Measurements from ENCODE around the gene LRP1B. TPM values are rescaled to one million over a fixed set of nuclear protein-coding genes. Genes with fewer than 3 reads are reported as not detected.

The LRP1B gene
- total RNA-seq, 1 experiment from 2014 or later, result 0.52 TPM

DNA sequence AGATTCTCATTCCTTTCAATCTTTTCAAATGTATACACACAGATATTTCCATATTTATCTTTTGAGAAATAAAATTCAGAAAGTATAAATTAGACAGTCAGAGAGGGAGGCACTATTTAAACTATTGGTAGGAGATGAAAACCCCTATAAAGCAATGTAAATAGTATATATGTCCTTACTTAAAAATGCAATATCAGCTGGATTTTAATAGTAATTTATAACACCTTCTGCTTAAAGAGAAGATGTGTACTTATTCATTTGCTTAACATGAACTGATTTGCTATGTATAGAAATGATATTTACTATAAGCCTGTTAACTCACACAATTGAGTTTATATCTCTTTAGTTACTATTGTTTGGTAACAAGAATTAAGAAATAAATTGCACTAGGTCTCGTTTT, 163.3 kb downstream of the LRP1B start (continued):
- no peak for TF ChIP-seq GABPB1 (CRISPR knock-in tag; IDR thresholded peaks at IDR 0.05)
- TF ChIP-seq NFYB (CRISPR knock-in tag; conservative IDR thresholded peaks at IDR 0.05; ENCODE audit: low read depth), result no peak
- no peak for TF ChIP-seq ERG (CRISPR knock-in tag; IDR thresholded peaks at IDR 0.05)

GRCh38 chr2:141959941-141960340, 170.9 kb downstream of the LRP1B start:
- Mint-ChIP-seq H3K4me3 (no peak overlapping the region), H3K27ac (no peak overlapping the region), H3K4me1 (peaks cover 2% of the 10 kb centered on the region; the same call in 1 of the 2 replicates), H3K9me3 (no peaks in the 10 kb centered on the region), H3K36me3 (no peaks in the 10 kb centered on the region), H3K27me3 (ENCODE audit: low read depth) (no peaks in the 10 kb centered on the region)
- ATAC-seq (no peak), DNase-seq (ENCODE audit: low spot score) (no peak)
- CTCF ChIA-PET, result no interaction called here
- POLR2A ChIA-PET, result no interaction called here
- no peak for TF ChIP-seq ARID4B (CRISPR knock-in tag; IDR thresholded peaks at IDR 0.05; ENCODE audit: borderline replicate concordance)
- TF ChIP-seq E2F5 (CRISPR knock-in tag; IDR thresholded peaks at IDR 0.05), result no peak
- TF ChIP-seq MYBL2 (CRISPR knock-in tag; IDR thresholded peaks at IDR 0.05), result no peak
- TF ChIP-seq NR1H2 (CRISPR knock-in tag; IDR thresholded peaks at IDR 0.05), result no peak
- TF ChIP-seq SP1 (CRISPR knock-in tag; conservative IDR thresholded peaks at IDR 0.05), result no peak
- no peak for TF ChIP-seq ELF4 (CRISPR knock-in tag; IDR thresholded peaks at IDR 0.05; ENCODE audit: low read depth)
- TF ChIP-seq IRF2 (CRISPR knock-in tag; IDR thresholded peaks at IDR 0.05; ENCODE audit: borderline replicate concordance, low read depth), result no peak
- no peak for TF ChIP-seq ESRRA (CRISPR knock-in tag; IDR thresholded peaks at IDR 0.05; ENCODE audit: borderline replicate concordance)
- TF ChIP-seq, protein P1, sequence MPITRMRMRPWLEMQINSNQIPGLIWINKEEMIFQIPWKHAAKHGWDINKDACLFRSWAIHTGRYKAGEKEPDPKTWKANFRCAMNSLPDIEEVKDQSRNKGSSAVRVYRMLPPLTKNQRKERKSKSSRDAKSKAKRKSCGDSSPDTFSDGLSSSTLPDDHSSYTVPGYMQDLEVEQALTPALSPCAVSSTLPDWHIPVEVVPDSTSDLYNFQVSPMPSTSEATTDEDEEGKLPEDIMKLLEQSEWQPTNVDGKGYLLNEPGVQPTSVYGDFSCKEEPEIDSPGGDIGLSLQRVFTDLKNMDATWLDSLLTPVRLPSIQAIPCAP (CRISPR knock-in tag; IDR thresholded peaks at IDR 0.05), result no peak
- TF ChIP-seq ZNF416 (CRISPR knock-in tag; IDR thresholded peaks at IDR 0.05), result no peak
- TF ChIP-seq PRRX2 (CRISPR knock-in tag; IDR thresholded peaks at IDR 0.05), result no peak

- ATAC-seq, result no peak
- CTCF ChIA-PET, result no interaction called here
- DNase-seq (ENCODE audit: low spot score), result no peak
- POLR2A ChIA-PET, result no interaction called here
- no peak overlapping the region for H3K4me3 Mint-ChIP-seq
- H3K4me1 Mint-ChIP-seq, result peaks cover 2% of the 10 kb centered on the region; the same call in 1 of the 2 replicates
- H3K27ac Mint-ChIP-seq, result no peak overlapping the region
- H3K36me3 Mint-ChIP-seq, result no peaks in the 10 kb centered on the region
- H3K9me3 Mint-ChIP-seq, result no peaks in the 10 kb centered on the region
- H3K27me3 Mint-ChIP-seq (ENCODE audit: low read depth), result no peaks in the 10 kb centered on the region
- TF ChIP-seq MAX (CRISPR knock-in tag; IDR thresholded peaks at IDR 0.05) (no peak), ESRRA (CRISPR knock-in tag; IDR thresholded peaks at IDR 0.05; ENCODE audit: borderline replicate concordance) (no peak), JUN (CRISPR knock-in tag; IDR thresholded peaks at IDR 0.05) (no peak), STAT6 (CRISPR knock-in tag; conservative IDR thresholded peaks at IDR 0.05; ENCODE audit: low read depth) (no peak), NR2C2 (CRISPR knock-in tag; IDR thresholded peaks at IDR 0.05) (no peak), NFE2L1 (CRISPR knock-in tag; IDR thresholded peaks at IDR 0.05) (no peak), ZNF317 (CRISPR knock-in tag; IDR thresholded peaks at IDR 0.05; ENCODE audit: borderline replicate concordance, low read depth) (no peak), ERG (CRISPR knock-in tag; IDR thresholded peaks at IDR 0.05) (no peak)
- TF ChIP-seq, protein P2, sequence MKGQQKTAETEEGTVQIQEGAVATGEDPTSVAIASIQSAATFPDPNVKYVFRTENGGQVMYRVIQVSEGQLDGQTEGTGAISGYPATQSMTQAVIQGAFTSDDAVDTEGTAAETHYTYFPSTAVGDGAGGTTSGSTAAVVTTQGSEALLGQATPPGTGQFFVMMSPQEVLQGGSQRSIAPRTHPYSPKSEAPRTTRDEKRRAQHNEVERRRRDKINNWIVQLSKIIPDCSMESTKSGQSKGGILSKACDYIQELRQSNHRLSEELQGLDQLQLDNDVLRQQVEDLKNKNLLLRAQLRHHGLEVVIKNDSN (CRISPR knock-in tag; IDR thresholded peaks at IDR 0.05), result no peak
- TF ChIP-seq, protein P1 (CRISPR knock-in tag; IDR thresholded peaks at IDR 0.05), result no peak
These were observed 171.8 kb downstream of the LRP1B start for GRCh38 chr2:141959016-141959415.

Data from WTC11 (cell line).